Mammary epithelial cell (primary cell): ENCODE measurements around the gene UBL4B.

Experiments
- CTCF ChIP-seq, 2 donors: IDR thresholded peaks in 1 of 2; conservative IDR thresholded peaks in 1 of 2; 2 replicates each; pipeline ENCODE4 v1.5.1; 2011 to 2012; ENCODE audit warnings: inconsistent platforms in 2 of 2, low read length in 2 of 2, mild to moderate bottlenecking in 2 of 2, control low read depth in 1 of 2, low read depth in 1 of 2; ENCODE audit not compliant: insufficient read depth in 1 of 2; ENCODE audit errors: extremely low read depth in 1 of 2
- EZH2 ChIP-seq: IDR thresholded peaks from 2 replicates; pipeline ENCODE4 v1.6.1; 2012; ENCODE audit warnings: low read length, inconsistent platforms, borderline replicate concordance

GRCh38 chr1:110112143-110112542, at the start of gene UBL4B:
- TF ChIP-seq CTCF (conservative IDR thresholded peaks at IDR 0.05 in 1 of 2, IDR thresholded peaks at IDR 0.05 in 1 of 2; ENCODE audit: extremely low read depth in 1 of 2, insufficient read depth in 1 of 2, low read depth in 1 of 2, low read length in 2 of 2) = no peak
- no peak for TF ChIP-seq EZH2
